Effector memory CD4-positive, alpha-beta T cell (primary cell): ENCODE measurements around the gene NCBP2L.

ENCODE experiments used
- DNase-seq, 3 donors: peaks; one replicate each; pipeline ENCODE4 v3.0.0-alpha.2; 2020
- H3K27ac ChIP-seq: 2 replicates; pipeline ENCODE4 v1.7.0; 2013; ENCODE audit warnings: mild to moderate bottlenecking, low read length, moderate library complexity; ENCODE audit not compliant: insufficient read depth, poor library complexity, severe bottlenecking
- H3K27me3 ChIP-seq: replicated peaks from 2 replicates; pipeline ENCODE4 v1.7.0; 2013; ENCODE audit warnings: mild to moderate bottlenecking, low read length; ENCODE audit not compliant: insufficient read depth, control insufficient read depth, poor library complexity, severe bottlenecking
- H3K36me3 ChIP-seq: 2 replicates; pipeline ENCODE4 v1.7.0; 2013; ENCODE audit warnings: mild to moderate bottlenecking, low read length, moderate library complexity; ENCODE audit not compliant: control insufficient read depth, insufficient read depth
- H3K4me1 ChIP-seq: 2 replicates; pipeline ENCODE4 v1.7.0; 2013; ENCODE audit warnings: low read length, mild to moderate bottlenecking; ENCODE audit not compliant: control insufficient read depth, insufficient read depth, poor library complexity, severe bottlenecking
- H3K4me3 ChIP-seq: 2 replicates; pipeline ENCODE4 v1.7.0; 2013; ENCODE audit warnings: low read length, low read depth, mild to moderate bottlenecking; ENCODE audit not compliant: insufficient read depth, poor library complexity, severe bottlenecking
- H3K9me3 ChIP-seq: 2 replicates; pipeline ENCODE4 v1.7.0; 2013; ENCODE audit warnings: mild to moderate bottlenecking, low read length, moderate library complexity; ENCODE audit not compliant: control insufficient read depth

The NCBP2L gene

DNA sequence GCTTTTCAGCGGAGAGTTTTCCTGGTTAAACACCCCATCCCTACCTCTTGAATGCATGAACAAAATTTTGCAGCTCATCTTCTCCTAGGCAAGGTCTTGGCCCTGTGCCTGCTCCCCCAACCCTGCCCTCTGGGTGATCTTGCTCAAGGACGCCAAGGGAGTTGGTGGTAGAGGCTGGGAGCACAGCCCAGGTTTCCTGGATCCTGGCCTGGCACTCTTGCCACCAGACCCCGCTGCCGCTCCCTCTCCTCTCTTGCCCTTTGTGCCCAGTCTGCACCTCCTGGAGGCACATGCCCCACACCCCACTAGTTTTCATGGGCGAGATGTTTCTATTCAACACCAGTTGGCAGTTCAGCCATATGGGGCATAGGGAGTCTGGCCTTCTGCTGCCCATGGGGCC lies 39.3 kb upstream of the NCBP2L start:
- DNase-seq, result no peak
- no peak overlapping the region for H3K4me3 ChIP-seq
- H3K27me3 ChIP-seq, result no peaks in the 10 kb centered on the region
- H3K4me1 ChIP-seq, result peaks cover 29% of the 10 kb centered on the region
- H3K27ac ChIP-seq, result no peak overlapping the region
- H3K9me3 ChIP-seq, result no peaks in the 10 kb centered on the region
- H3K36me3 ChIP-seq, result no peaks in the 10 kb centered on the region

DNA sequence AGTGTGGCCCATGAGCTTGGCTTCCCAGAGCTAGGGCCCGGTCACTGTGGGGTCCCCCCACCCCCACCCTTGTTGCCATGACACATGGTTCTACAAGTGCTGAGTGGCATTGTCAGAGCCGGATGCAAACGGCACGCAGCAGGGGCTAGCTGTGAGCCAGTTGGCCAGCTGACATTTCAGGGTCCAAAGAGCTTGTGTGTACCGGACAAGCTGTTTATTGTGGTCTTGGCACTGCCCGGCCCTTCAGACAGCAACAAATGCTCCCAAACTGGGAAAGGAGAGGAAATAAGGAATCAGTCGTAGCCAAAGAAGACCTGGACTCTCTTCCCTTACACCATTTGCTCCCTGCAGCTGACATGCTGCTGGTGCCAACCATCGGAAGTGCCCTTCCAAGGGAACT lies 38.8 kb upstream of the NCBP2L start:
- Histone ChIP-seq H3K4me3 (no peak overlapping the region), H3K27ac (no peak overlapping the region), H3K4me1 (peaks cover 31% of the 10 kb centered on the region), H3K36me3 (no peaks in the 10 kb centered on the region), H3K27me3 (no peaks in the 10 kb centered on the region), H3K9me3 (no peaks in the 10 kb centered on the region)
- DNase-seq, result no peak

DNA sequence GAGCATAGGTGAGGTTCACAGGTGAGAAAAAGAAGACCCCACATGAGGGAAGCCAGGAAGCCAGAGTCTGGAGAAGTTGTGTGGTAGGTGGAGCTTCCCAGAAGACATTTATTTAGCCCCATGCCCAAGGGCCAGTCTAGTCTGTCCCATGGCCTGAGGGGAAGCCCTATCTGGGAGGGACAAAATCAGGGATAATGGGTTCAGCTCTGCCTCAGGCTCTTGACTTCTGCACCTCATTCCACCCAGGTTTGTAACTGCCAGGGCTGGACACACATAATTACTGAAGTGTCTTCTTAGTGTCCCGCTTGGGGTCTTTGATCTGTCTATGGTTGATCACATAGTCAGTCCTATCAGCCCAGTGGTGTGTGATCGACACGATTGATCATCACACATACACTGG lies 38.0 kb upstream of the NCBP2L start:
- H3K9me3 ChIP-seq, result no peaks in the 10 kb centered on the region
- no peak overlapping the region for H3K4me3 ChIP-seq
- no peaks in the 10 kb centered on the region for H3K27me3 ChIP-seq
- DNase-seq, result no peak
- H3K36me3 ChIP-seq, result no peaks in the 10 kb centered on the region
- peaks cover 31% of the 10 kb centered on the region for H3K4me1 ChIP-seq
- no peak overlapping the region for H3K27ac ChIP-seq

DNA sequence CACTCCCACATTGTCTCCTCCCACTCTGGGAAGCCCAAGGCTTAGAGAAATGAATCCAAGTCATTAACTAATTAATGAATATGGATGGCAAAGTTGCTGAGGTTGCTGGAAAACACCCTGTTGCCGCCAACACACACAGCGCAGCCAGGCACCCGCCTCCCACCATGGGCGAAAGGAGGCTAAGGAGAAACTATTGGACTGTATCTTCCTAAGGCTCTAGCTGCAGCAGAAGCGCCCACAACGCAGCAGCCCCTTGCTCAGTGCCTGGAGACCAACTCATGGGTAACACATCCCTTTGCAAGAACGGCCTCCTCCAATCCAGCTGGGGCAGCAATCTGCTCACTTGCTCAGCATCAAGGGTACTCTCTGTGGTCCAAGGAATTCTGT lies 36.1 kb upstream of the NCBP2L start:
- peaks cover 31% of the 10 kb centered on the region for H3K4me1 ChIP-seq
- no peaks in the 10 kb centered on the region for H3K27me3 ChIP-seq
- no peaks in the 10 kb centered on the region for H3K36me3 ChIP-seq
- no peaks in the 10 kb centered on the region for H3K9me3 ChIP-seq
- peak overlapping the region; percentile 67 for H3K27ac ChIP-seq
- DNase-seq, result peak in 1 of 3 donors; percentile 2
- H3K4me3 ChIP-seq, result no peak overlapping the region

DNA sequence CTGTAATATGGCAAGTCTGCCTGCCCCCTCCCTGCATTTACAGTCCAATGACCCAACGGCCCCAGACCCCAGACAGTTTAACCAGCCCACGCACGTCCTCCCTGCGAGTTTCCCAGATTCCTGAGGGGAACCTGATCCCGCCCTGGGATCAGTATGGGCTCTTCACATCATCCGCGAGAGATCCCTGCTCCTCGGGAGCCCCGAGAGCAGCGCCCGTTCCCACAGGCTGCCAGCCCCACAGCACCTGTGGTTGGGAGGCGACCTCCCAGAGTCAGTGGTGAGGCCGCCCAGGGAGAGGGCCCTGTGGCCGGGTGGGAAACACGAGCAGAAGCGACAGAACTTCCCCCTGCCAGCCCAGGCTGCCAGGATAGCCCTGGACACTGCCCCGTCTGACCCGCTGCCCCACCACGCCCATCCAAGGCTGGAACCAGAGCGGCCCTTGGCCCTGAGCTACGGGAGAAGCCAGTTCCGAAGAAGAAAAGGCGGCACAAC lies 34.8 kb upstream of the NCBP2L start:
- DNase-seq, result no peak
- Histone ChIP-seq H3K4me3 (peak overlapping the region; percentile 0), H3K9me3 (no peaks in the 10 kb centered on the region), H3K4me1 (peaks cover 31% of the 10 kb centered on the region), H3K27ac (peak overlapping the region; percentile 67), H3K27me3 (no peaks in the 10 kb centered on the region), H3K36me3 (no peaks in the 10 kb centered on the region)

DNA sequence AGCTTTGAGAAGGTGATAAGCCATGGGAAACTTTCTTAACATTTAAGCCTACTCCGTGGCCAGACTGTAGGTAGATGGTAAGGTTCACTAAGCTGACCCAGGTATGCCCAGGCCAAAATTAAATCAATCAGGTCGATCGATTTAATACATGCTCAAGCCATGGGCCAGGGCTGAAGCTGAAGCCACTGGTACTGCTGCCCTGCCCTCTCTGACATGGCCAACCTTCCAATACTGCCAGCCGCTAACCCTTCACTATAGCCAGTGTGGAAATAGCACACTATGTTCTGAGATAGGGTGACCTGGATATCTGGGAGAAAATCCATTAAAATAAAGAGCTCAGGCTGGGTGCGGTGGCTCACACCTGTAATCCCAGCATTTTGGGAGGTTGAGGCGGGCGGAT lies 33.5 kb upstream of the NCBP2L start:
- Histone ChIP-seq H3K9me3 (no peaks in the 10 kb centered on the region), H3K36me3 (no peaks in the 10 kb centered on the region), H3K4me1 (peaks cover 31% of the 10 kb centered on the region), H3K4me3 (no peak overlapping the region), H3K27ac (no peak overlapping the region), H3K27me3 (no peaks in the 10 kb centered on the region)
- no peak for DNase-seq

DNA sequence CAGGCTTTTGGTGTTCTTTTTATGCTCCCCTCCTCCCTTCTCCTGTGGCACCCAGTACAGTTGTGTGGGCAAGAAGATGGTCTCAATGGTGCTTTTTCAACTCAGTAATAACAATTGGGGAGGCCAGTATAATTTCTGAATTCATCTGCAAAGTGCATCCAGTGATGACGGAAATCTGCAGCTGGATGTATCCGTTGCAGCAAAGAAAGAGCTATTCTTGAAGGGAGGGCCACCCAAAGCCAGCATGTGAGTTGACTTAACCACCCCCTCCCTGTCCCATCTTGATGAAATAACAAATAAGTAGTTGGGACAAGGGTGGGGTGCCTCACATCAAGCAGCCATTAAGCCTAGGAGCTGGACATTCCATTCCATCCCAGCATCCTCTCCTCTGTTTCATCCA lies 32.7 kb upstream of the NCBP2L start:
- Histone ChIP-seq H3K9me3 (no peaks in the 10 kb centered on the region), H3K27me3 (no peaks in the 10 kb centered on the region), H3K36me3 (no peaks in the 10 kb centered on the region), H3K4me3 (no peak overlapping the region), H3K4me1 (peaks cover 28% of the 10 kb centered on the region), H3K27ac (no peak overlapping the region)
- no peak for DNase-seq

DNA sequence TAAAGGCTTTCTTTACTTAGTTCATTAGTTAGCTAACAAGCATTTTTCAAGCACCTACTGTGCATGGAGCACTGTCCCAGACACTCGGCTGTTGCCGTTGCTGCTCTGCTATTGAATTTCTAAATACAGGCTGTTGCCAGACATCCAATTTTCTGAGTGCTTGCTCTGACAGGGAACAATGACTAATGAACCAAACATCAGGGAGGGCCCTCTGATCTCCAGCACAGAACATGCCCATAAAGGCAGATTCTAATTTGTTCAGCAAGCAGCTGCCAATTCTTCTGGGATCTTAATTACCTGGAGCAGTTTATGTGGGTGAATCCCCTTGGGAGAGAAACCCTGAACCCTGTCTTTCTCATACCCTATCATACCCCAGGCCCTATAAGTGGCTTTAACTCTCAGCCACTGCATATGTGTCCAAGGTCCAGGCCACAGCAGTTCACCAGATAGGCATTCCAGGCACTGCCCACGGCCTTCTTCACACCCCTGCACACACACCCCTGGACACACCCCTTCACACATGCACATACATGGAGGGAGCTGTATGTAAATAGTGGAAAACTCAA lies 29.9 kb upstream of the NCBP2L start:
- Histone ChIP-seq H3K27me3 (no peaks in the 10 kb centered on the region), H3K9me3 (no peaks in the 10 kb centered on the region), H3K4me1 (peaks cover 8% of the 10 kb centered on the region), H3K4me3 (no peak overlapping the region), H3K36me3 (no peaks in the 10 kb centered on the region), H3K27ac (no peak overlapping the region)
- no peak for DNase-seq

DNA sequence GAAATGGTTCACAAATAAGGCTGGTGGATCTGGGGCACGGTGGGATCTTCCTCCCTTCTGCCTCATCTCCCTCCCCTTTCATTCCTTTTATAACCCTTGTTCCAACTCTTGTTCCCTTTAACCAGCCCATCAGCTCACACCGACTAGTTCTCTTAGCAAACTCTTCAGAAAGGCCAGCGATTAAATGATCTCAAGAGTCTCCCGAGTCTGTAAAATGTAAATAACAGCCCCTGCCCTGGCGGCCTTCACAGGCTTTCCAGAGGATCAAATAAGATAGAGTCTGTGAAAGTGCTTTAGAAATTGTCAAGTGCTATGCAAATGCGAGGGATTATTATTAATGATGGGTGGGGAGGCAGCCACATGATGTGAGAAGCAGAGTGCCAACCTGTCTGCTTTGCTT lies 29.0 kb upstream of the NCBP2L start:
- Histone ChIP-seq H3K4me1 (no peaks in the 10 kb centered on the region), H3K36me3 (no peaks in the 10 kb centered on the region), H3K27me3 (no peaks in the 10 kb centered on the region), H3K27ac (no peak overlapping the region), H3K4me3 (no peak overlapping the region), H3K9me3 (no peaks in the 10 kb centered on the region)
- DNase-seq, result no peak

DNA sequence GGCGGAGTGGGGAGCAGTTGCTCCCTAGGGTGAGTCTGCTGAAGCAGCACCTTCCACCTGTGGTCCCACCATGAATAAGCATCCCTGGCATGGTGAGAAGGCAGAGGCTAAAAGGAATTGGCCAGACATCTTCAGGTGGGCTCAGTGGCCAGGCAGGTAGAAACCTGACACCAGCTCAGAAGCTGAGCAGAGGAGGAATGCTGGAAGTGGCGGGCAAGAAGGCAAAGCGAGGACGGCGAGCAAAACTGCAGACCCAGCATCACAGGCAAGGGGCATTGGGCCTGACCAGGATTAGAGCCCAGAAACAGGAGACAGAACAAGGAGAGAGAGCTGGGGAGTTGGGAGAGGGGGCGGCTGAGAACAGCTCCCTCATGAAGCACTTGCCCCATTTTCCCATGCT lies 27.3 kb upstream of the NCBP2L start:
- Histone ChIP-seq H3K36me3 (no peaks in the 10 kb centered on the region), H3K4me1 (peaks cover under 1% of the 10 kb centered on the region), H3K27ac (no peak overlapping the region), H3K4me3 (no peak overlapping the region), H3K27me3 (no peaks in the 10 kb centered on the region), H3K9me3 (no peaks in the 10 kb centered on the region)
- no peak for DNase-seq
